Stimulated activated CD4-positive, alpha-beta T cell treated with anti-CD3 and anti-CD28 coated beads, Interleukin-15, amount 100 ng/mL, for 48 hours (primary cell): ENCODE measurements around the gene SLC39A5.

Experiments
- DNase-seq, 2 donors: peaks; one replicate each; pipeline ENCODE4 v3.0.0-alpha.2; 2020; ENCODE audit warnings: low read depth in 2 of 2

The SLC39A5 gene

GRCh38 chr12:56216461-56216860 is 13.4 kb upstream of the SLC39A5 start:
- no peak for DNase-seq

GRCh38 chr12:56219840-56220239 is 10.0 kb upstream of the SLC39A5 start:
- DNase-seq: no peak

GRCh38 chr12:56220611-56221231 is 9.1 kb upstream of the SLC39A5 start:
- no peak for DNase-seq

- DNase-seq: no peak
Observed at GRCh38 chr12:56221232-56221756, 8.6 kb upstream of the SLC39A5 start.

GRCh38 chr12:56221757-56222530 is 7.9 kb upstream of the SLC39A5 start, which contains the start of gene RNF41:
Gene RNF41 (minus strand): TSS chr12:56221922. CDS start chr12:56214047, 7,875 bp downstream.
- DNase-seq: peak; percentile 78 to 88

GRCh38 chr12:56222531-56222895 is 7.3 kb upstream of the SLC39A5 start:
- DNase-seq: no peak

- no peak for DNase-seq
Observed at GRCh38 chr12:56223571-56224101, 6.2 kb upstream of the SLC39A5 start.

GRCh38 chr12:56224102-56224701 is 5.6 kb upstream of the SLC39A5 start, which contains the start of gene NABP2:
Gene NABP2 (plus strand): TSS chr12:56224342. CDS start chr12:56224857, 515 bp downstream.
- DNase-seq: peak; percentile 92 to 94

GRCh38 chr12:56224954-56225353 is 4.9 kb upstream of the SLC39A5 start:
- no peak for DNase-seq

GRCh38 chr12:56229082-56229481 is 769 bp upstream of the SLC39A5 start:
- no peak for DNase-seq

GRCh38 chr12:56230432-56231183 is 757 bp downstream of the SLC39A5 start:
- DNase-seq: no peak

GRCh38 chr12:56231184-56231582 is 1.3 kb downstream of the SLC39A5 start:
- DNase-seq: no peak

GRCh38 chr12:56234746-56235436 is 5.0 kb downstream of the SLC39A5 start:
- DNase-seq: no peak

- DNase-seq: no peak
Observed at GRCh38 chr12:56236091-56236490, 6.2 kb downstream of the SLC39A5 start.

- no peak for DNase-seq
Observed at GRCh38 chr12:56236985-56237384, 7.1 kb downstream of the SLC39A5 start.

GRCh38 chr12:56237552-56237951 is 7.7 kb downstream of the SLC39A5 start:
- no peak for DNase-seq

GRCh38 chr12:56241424-56242303 is 11.8 kb downstream of the SLC39A5 start:
- no peak for DNase-seq

GRCh38 chr12:56242986-56243385 is 13.1 kb downstream of the SLC39A5 start:
- no peak for DNase-seq

GRCh38 chr12:56243731-56244181 is 13.9 kb downstream of the SLC39A5 start:
- no peak for DNase-seq

GRCh38 chr12:56244494-56244893 is 14.6 kb downstream of the SLC39A5 start:
- no peak for DNase-seq
